IMR-90 (cell line): ENCODE measurements around the gene NDUFS5. TPM values are rescaled to one million over a fixed set of nuclear protein-coding genes. Genes with fewer than 3 reads are reported as not detected.

Experiments
- BHLHE40 ChIP-seq: fragments of 150-350 bp; IDR thresholded peaks from 2 replicates; pipeline ENCODE4 v1.6.1; 2016; ENCODE audit warnings: mild to moderate bottlenecking, low read depth, low read length
- CEBPB ChIP-seq: IDR thresholded peaks from 2 replicates; pipeline ENCODE4 v1.6.1; 2012; ENCODE audit warnings: low read depth, low read length, improper control_type of control experiment
- CHD1 ChIP-seq: IDR thresholded peaks from 2 replicates; pipeline ENCODE4 v1.6.1; 2012; ENCODE audit warnings: low read depth, low read length, improper control_type of control experiment
- FOS ChIP-seq: fragments of 150-350 bp; IDR thresholded peaks from 2 replicates; pipeline ENCODE4 v1.6.1; 2016; ENCODE audit warnings: low read depth, low read length
- MAFK ChIP-seq: IDR thresholded peaks from 2 replicates; pipeline ENCODE4 v1.6.1; 2012; ENCODE audit warnings: low read depth, low read length, improper control_type of control experiment
- MAZ ChIP-seq: IDR thresholded peaks from 2 replicates; pipeline ENCODE4 v1.6.1; 2012; ENCODE audit warnings: low read depth, mild to moderate bottlenecking, low read length, improper control_type of control experiment, moderate library complexity, borderline replicate concordance
- NFE2L2 ChIP-seq: fragments of 150-350 bp; IDR thresholded peaks from 2 replicates; pipeline ENCODE4 v1.6.1; 2016; ENCODE audit warnings: low read depth, mild to moderate bottlenecking, low read length
- POLR2A ChIP-seq: IDR thresholded peaks from 2 replicates; pipeline ENCODE4 v1.6.1; 2012; ENCODE audit warnings: mild to moderate bottlenecking, low read depth, low read length
- polyA plus RNA-seq, 3 experiments: library from polyadenylated mRNA; depleted of rRNA; stranded (reverse); fragments of >200 nt; gene quantifications; 2 replicates each; pipeline ENCODE4 v1.2.3, GENCODE V29; 2012; ENCODE audit warnings: low replicate concordance in 1 of 3
- total RNA-seq: library from RNA; depleted of rRNA; stranded (reverse); fragments of >200 nt; gene quantifications from 2 replicates; pipeline ENCODE4 v1.2.3, GENCODE V29; 2012

The NDUFS5 gene
- total and polyA plus RNA-seq, 2 of the 4 experiments (the other 2 are of a cell fraction): 645 to 1,092 TPM

DNA sequence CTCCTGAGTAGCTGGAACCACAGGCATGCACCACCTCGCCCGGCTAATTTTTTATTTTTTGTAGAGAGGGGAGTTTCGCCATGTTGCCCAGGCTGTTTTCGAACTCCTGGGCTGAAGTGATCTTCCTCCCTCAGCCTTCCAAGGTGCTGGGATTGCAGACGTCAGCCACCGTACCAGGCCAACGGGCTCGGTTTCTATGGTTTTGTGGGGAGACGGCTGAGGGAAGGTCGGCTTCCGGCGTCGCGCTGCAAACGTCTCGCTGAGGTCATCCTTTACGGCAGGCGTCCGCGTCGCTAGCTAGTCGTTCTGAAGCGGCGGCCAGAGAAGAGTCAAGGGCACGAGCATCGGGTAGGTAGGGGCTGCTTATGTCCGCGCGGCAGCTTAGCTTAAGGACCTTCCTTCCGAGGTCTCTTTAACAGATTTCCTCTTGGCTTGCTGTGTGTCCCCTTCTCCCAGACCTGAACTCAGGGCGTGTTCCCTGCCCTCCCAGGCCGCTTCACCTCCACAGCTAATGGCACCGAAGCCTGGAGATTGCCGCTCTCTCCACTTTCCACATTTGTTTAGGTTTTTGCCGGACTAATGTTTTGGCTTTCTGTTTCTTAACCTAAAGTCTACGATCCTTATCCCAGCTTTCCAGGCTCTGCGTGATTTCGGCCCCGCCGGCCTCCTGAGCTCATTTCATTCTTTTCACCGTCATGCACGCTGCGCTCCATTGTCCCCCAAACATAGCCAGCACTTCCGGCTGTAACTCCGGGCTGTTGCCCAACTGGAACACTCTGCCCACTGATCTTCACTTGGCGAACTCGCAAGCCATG is at the start of gene NDUFS5 (continued):
- TF ChIP-seq MAZ (peak; percentile 66; the same call in 1 of the 2 replicates), MAFK (0 out of 2 replicates have a peak, but pooled peaks have one; percentile 3), FOS (no peak), BHLHE40 (peak; percentile 25; the same call in 1 of the 2 replicates), CHD1 (no peak), CEBPB (peak; percentile 98), NFE2L2 (no peak), POLR2A (peak; percentile 98)
